Ureter (tissue), 1 donor: ENCODE results near the gene HLA-DQA2. TPM values are rescaled to one million over a fixed set of nuclear protein-coding genes. Genes with fewer than 3 reads are reported as not detected.
"Not testable (repeated sequence)": the region's sequence is repeated elsewhere in the genome, so short reads cannot be mapped to it uniquely, and the experiment has no call there.

ENCODE experiments used
- DNase-seq: peaks from one replicate; pipeline ENCODE4 v3.0.0-alpha.2; 2020; ENCODE audit warnings: low spot score
- total RNA-seq: library from RNA; stranded (reverse); gene quantifications from one replicate; pipeline ENCODE4 v1.2.4, GENCODE V29; 2023
- donor health status: DM: yes; HTN: yes; CAD: no.

HLA-DQA2 gene
- total RNA-seq, result 5.7 TPM

DNA sequence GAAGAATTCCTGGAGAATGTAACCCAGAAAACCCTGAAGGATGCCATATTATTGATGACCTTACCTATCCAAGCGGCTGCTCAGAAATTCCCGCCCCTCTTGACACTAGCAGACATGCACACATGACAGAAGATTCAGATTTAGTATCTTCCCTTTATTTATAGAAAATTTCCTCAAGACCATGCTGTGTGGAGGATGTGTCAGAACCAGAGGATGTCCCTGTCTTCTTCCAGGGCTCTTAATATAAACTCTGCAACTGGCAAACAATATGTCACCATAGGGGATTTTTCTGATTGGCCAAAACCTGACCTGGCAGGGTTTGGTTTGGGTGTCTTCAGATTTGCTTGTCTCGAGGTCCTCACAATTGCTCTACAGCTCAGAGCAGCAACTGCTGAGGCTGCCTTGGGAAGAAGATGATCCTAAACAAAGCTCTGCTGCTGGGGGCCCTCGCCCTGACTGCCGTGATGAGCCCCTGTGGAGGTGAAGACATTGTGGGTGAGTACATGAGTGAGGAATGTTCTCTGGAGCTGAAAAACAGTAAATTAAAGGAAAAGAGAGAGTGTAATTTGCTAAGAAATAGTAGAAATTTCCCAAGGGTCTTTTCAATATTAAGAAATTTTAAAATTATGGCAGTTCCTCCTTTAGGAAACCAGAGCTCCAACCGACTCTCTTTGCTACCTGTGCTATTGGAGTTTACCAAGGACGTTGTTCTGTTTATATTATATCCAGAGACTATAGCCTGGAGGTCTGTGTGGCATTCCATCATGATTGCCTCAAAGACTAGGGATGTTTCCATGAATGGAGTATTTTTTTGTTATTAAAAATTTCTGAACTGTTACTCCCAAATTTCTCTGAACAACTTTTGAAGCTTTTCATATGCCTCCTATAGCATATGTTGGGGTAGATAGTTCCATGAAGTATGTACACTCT, at the start of gene HLA-DQA2:
Gene HLA-DQA2 (plus strand): TSS at position 361 of the 930 bp plus-strand sequence. CDS start 53 bp downstream, at position 414.
- no peak for DNase-seq

DNA sequence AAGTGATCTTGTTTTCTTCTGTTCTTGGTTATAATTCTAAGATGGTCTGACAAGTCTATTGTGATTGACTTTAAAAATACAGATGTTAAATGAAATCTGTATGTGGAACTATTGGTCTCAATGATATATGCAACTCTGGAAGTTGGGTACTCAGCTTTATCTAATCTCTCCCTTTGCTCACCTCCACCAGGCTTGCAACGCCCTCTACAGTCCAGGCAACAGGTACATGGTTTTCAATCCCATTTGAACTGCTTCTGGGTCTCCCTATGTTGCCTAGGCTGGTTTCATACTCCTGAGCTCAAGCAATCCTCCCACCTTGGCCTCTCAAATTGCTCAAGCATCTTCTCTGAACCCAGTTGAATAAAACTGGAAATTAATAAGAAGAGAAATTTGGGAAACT, 49.2 kb upstream of the HLA-DQA2 start:
- peak; percentile 56 for DNase-seq

DNA sequence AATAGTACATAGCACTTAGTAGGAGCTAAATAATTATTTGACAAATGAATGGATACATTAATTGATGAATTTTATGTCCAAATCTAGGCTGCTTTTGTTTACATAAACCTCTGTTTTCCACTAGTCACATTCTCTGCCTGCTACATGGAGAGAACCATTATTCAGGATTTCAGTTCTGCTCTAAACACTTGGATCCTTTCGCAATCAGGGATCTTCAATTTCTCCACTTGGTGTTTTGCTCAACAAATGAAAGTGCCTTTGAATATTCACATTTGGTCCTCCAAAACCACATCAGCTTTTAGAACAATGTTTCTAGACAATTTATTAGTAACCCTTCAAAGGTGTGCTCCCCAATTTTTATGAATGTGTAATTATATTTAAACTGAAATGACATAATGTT, 44.2 kb upstream of the HLA-DQA2 start:
- no peak for DNase-seq

GRCh38 chr6:32700391-32701040, 40.7 kb upstream of the HLA-DQA2 start:
- DNase-seq, result peak; percentile 49

GRCh38 chr6:32703347-32703746, 37.8 kb upstream of the HLA-DQA2 start:
- DNase-seq, result no peak

GRCh38 chr6:32705164-32705563, 36.0 kb upstream of the HLA-DQA2 start:
- DNase-seq, result not testable (repeated sequence)

DNA sequence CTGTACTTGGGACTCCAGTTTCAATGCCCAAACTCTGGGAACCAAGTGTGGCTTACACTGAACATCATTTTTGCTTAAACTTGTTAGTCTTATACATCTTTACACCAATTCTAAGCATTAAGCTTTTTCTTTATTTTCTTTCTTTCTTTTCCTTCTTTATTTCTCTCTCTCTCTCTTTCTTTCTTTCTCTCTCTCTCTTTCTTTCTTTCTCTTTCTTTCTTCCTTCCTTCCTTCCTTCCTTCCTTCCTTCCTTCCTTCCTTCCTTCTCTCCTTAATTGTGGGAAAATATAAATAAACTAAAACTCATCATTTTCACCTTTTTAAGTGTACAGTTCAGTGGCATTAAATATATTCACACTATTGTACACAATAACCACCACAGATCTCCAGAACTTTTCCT, 31.6 kb upstream of the HLA-DQA2 start:
- no peak for DNase-seq

DNA sequence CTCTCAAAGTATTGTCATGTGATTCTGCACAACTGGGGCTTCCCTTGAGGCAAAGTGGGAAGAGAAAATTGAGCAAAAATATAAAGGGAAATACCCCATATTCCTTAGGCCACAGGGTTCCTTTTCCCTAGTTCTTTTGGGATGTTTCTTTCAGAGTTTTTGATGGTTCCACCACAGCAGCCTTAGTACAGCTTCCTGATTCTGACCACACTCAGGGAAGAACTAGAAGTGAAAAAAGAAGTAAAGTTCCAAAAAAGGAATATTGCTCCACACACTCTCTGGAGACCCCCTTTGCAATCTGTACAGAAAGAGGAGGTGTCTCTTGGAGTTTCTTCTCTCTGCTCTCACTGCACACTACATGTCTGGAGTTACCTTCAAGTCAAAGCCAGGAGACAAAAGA, 27.9 kb upstream of the HLA-DQA2 start:
- DNase-seq, result no peak

DNA sequence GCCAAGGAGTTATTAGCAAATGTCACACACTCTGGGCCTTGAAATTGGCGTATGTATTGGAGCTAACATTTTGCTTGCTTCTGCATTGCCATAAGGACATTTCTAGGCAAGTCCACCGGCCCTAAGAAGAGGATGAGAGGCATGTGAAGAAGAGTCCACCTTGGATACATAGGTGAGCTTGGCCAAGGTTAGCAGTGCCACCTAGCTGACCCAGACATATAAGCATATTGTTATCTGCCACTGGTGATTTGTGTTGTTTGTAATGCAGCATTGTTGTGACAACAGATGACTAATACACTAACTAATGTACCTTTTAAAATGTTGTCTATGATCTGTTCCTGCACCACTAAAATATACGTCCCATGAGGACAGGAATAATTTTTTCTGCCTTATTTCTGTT, 24.8 kb upstream of the HLA-DQA2 start:
- no peak for DNase-seq

GRCh38 chr6:32718879-32719278, 22.3 kb upstream of the HLA-DQA2 start:
- no peak for DNase-seq

GRCh38 chr6:32738126-32738525, 3.1 kb upstream of the HLA-DQA2 start:
- DNase-seq, result no peak

- DNase-seq, result no peak
Measured at GRCh38 chr6:32742374-32742773, 1.2 kb downstream of the HLA-DQA2 start.

DNA sequence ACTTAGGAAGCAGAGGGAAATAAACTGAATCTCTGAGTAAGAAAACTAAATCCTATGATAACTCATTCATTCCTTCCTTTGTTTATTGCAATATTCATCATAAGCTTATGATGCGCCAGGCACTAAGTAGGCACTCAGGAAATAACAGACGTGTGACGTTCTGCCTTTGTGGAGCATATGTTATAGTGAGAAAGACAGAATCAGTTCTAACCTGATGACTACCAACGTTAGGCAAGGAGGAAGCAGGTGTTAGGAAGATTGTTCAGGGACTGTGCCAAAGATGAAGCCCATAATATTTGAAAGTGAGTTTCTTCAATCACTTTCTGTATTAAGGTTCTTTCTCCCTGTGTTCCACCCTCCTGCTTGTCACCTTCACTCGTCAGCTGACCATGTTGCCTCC, 3.6 kb downstream of the HLA-DQA2 start:
- DNase-seq, result no peak

DNA sequence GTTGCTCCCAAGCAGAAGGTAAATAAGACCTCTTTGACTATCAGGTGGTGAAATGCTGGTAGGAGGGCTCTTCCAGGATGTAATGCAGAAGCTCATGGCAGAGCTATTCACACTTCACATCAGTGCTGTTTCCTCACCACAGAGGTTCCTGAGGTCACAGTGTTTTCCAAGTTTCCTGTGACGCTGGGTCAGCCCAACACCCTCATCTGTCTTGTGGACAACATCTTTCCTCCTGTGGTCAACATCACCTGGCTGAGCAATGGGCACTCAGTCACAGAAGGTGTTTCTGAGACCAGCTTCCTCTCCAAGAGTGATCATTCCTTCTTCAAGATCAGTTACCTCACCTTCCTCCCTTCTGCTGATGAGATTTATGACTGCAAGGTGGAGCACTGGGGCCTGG, 4.5 kb downstream of the HLA-DQA2 start:
- not testable (repeated sequence) for DNase-seq

GRCh38 chr6:32752580-32752979, 11.4 kb downstream of the HLA-DQA2 start:
- DNase-seq, result no peak

DNA sequence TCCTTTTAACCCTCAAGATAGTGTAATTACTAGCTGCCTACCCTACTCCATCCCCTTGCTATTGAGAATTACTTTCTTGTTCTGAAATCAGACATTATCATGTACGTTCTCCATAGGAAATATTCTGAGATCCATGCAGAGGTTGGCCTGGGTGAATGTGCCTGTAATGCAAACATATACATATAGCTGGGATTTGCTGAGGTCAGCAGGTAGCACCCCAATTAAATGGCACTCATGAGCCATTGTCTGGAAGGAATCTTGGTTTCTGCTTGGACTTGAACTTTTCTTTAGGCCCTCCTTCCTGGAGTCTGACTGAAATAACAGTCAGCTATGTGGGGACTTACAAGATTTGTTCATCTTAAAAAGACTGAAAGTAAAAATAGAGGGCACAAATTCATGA, 18.5 kb downstream of the HLA-DQA2 start:
- DNase-seq, result no peak

GRCh38 chr6:32761072-32761471, 19.9 kb downstream of the HLA-DQA2 start:
- no peak for DNase-seq

GRCh38 chr6:32761548-32761947, 20.4 kb downstream of the HLA-DQA2 start:
- DNase-seq, result no peak

GRCh38 chr6:32763421-32763820, 22.2 kb downstream of the HLA-DQA2 start, which contains the start of gene HLA-DQB2:
Gene HLA-DQB2 (minus strand): TSS chr6:32763532. CDS start chr6:32763470, 62 bp downstream.
- no peak for DNase-seq

GRCh38 chr6:32764048-32764447, 22.9 kb downstream of the HLA-DQA2 start:
- DNase-seq, result no peak

DNA sequence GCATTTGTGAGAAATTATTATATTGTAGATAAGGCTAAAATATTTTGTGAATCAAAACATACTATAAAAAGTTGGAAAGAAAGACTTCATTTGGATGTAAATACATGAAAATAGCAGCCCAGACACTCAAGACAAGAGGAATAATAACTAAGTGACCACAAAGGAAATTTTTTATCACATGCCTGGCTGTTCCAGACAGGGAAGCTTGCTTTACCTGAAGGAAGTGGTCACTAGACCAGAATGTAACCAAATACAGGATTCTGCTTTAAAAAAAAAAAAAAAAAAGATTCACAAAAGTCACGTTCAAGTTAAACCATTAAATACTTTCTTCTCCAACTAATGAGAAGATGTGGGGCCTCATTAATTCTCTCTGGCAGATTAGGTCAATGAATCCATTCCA, 31.5 kb downstream of the HLA-DQA2 start:
- no peak for DNase-seq

DNA sequence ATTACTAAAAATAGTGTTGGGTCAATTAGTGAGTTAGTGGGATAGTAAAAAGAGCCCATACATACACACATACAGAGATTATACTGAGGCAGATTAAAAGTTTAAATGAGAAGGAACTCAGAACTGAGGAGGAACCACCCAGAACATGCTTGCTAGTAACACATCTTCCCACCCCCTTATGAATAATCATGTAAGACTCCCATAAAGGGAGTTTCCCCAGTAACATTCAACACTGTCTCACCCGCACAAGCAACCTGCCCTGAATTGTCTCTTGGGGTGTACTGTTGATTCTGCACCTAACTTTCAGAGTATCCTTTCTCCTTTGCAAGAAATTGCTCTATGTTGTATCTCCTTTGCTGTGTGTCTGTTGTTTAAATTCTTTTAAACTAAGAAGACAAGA, 33.2 kb downstream of the HLA-DQA2 start:
- no peak for DNase-seq

DNA sequence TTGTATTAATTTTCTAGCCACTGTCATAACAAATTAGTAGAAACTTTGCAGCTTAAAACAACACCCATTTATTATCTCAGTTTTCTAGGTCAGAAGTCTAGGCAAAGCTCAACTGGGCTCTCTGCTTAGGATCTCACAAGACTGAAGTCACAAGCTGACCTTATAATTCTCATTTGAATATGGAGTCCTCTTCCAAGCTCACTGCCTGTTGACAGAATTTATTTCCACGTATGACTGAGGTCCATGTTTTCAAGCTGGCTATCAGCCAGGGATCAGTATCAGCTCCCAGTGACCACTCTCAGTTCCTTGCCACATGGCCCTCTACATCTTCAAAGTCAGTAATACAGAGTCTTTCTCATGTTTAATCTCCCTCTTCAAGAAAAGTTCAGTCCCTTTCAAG, 33.9 kb downstream of the HLA-DQA2 start:
- DNase-seq, result no peak
